HG03378 (cell line): ENCODE measurements around the gene PHYKPL.
"Not testable (repeated sequence)": the region's sequence is repeated elsewhere in the genome, so short reads cannot be mapped to it uniquely, and the experiment has no call there.

Experiments used
- ATAC-seq: cut with Tn5 transposase; IDR thresholded peaks from one replicate; pipeline ENCODE4 v1.9.1; 2021; ENCODE audit warnings: mild to moderate bottlenecking, moderate library complexity; ENCODE audit not compliant: unreplicated experiment

The PHYKPL gene

DNA sequence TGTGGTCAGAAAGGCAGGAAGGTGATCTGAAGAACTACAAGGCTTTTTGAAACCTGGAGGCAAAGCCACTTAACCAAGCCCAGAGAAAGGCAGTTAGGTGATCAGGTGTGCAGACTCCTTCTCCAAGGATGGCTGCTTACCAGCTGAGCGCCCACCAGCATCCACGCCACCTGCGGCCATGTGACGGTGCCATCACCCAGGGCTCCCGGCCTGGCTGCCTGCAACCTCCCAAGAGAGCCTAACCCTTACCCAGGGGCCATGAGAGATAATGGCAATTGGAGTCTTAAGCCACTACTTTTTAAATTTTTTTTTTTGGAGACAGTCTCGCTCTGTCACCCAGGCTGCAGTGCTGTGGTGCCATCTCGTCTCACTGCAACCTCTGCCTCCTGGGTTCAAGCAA lies 33.1 kb upstream of the PHYKPL start:
- ATAC-seq: no peak

DNA sequence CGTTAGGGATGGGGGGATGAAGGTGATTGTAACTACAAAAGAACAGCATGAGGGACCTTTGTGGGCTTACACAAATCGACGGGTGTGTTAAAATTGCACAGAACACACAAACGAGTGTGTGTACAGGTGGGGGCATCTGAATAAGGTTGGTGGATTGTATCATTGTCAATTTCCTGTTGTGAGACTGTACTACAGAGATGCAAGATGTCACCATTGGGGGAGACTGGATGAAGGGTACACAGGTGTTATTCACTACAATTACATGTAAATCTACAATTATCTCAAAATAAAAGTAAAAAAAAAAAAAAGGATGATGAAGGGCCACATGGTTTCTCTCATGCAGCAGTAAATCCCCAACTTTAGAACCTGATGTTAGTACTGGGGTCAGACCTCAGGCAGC lies 31.4 kb upstream of the PHYKPL start:
- no peak for ATAC-seq

DNA sequence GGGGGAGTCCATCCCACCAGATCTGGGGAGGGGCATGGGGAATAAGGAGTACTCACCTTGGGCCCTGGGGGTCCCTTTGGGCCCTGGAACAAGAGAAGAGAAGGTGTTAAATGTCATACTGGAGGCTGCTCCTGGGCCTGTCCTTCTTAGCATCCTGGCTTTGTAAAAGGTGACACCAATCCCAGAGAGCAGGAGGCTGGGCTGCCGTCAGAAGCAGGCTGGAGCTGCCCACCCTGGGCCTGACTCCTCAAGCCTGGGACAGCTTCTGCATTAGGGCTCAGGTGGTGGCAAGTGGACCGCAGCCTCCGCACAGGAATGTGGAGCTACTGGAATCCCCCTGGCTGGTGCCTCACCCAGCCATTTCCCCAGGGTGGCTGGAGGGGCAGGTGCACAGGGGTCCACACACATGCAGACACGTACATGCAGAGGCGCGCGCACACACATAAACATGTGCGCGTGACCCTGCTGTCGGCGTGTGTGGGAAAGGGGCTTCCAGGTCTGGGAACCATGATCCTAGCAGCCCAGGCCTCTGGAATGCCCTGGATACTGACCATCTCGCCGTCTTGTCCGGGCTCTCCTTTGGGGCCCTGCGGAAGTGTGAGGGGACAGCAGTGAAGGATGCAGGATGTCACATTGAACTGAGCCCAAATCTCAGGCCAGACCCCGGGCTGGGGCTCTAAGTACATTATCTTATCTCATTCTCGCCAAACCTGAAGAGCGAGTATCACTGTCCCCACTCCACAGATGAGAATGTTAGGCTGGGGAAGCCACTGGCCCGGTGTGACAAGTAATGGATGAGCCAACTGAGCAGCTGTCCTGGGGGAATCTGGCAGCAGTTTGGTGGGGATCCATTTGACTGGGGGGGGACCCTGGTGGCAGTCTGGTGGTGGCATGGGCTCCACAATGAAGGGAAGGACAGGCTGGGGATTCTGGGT lies 29.3 kb upstream of the PHYKPL start:
- ATAC-seq: no peak

DNA sequence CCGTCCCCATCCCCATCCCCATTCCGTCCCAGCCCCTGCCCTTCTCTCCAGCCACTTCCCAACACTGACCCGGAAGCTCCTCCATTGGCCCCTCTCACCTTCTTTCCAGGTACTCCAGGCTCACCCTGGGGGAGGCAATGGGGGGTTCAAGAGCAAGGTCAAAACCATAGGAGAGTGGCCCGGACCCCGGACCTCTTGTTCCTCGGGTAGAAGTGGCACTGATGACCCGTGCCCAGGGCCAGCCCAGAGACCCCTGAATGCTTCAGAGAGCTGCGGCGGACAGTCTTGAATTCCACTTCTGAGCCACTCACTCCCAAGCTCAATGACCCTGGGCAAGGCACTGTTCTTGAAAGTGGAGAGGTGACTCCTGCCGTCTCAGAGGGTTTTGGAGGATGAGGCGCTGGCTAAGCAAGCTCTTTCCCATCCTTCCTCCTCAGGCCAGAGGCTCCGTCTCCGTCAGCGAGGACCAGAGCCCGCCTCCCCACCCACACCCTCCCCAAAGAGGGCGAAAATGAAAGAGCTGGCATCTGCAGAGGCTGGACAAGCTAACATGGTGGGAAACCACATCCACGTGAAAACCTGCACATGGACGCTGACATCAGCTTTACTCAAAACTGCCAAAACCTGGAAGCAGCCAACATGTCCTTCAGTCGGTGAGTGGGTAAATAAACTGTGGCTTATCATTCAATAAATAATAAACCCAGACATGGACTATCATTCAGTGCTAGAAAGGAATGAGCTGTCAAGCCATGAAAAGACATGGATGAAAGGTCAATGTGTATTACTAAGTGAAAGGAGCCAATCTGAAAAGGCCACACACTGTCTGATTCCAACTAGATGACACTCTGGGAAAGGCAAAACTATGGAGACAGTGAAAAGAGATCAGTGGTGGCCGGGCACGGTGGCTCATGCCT lies 27.3 kb upstream of the PHYKPL start:
- ATAC-seq: no peak

DNA sequence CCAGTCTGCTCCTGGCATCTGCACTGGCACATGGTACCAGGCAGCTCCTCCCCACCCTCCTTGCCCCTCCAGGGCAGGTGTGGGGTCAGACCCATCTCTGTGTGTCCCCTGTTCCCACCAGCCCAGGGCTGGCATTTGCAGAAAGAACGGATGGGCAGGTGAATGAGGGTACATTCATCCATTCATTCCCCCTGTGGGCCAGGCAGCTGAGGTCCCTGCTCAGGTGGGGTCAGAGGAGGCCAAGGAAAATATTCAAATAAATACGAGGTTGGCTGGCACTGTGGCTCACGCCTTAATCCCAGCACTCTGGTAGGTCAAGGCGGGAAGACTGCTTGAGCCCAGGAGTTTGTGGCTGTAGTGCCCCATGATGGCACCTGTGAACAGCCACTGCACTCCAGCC lies 25.0 kb upstream of the PHYKPL start:
- ATAC-seq: no peak

DNA sequence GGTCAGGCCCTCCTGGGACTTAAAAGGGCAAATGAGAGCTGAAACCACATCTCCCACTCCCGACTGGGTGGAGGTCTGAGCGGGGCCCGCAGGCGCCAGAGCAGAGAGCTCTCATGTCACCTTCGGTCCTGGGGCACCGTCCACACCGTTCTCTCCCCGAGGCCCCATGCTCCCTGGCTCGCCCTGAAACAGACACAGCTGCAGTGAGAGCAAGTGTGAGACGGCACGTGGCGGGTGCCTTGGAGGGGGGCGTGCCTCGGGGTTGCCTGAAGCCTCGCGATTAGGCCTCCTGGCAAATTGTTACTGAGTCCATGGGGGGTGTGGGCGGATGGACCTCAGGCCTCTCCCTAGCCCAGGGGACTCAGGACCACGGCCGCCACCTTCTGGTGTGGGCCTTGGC lies 24.1 kb upstream of the PHYKPL start:
- ATAC-seq: no peak

DNA sequence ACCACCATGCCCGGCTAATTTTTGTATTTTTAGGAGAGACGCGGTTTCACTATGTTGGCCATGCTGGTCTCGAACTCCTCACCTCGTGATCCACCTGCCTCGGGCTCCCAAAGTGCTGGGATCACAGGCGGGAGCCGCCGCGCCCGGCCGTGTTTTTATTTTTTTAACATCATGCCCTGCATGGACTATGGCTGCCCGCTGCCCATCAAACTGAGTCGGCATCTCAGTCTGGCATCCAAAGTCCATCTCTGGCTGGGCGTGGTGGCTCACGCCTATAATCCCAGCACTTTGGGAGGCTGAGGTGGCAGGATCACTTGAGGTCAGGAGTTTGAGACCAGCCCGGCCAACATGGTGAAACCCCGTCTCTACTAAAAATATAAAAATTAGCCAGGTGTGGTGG lies 21.0 kb upstream of the PHYKPL start:
- not testable (repeated sequence) for ATAC-seq

DNA sequence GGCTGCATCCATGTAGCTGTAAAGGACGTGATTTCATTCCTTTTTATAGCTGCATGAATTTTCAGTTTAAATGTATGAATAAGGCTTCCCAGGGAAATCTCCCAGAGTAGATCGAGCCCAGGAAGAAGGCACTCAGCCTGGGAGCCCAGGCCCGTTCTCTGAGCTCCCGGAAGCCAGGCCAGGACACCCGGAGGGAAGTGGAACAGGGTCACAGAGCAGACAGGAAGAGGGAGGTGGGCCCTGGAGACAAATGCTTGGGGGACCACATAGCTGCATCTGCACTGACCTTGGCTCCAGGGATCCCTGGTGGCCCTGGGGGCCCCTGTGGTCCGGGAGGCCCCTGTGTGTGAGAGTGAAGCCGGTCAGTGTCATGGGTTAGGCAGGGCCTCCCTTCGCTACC lies 19.7 kb upstream of the PHYKPL start:
- ATAC-seq: no peak

DNA sequence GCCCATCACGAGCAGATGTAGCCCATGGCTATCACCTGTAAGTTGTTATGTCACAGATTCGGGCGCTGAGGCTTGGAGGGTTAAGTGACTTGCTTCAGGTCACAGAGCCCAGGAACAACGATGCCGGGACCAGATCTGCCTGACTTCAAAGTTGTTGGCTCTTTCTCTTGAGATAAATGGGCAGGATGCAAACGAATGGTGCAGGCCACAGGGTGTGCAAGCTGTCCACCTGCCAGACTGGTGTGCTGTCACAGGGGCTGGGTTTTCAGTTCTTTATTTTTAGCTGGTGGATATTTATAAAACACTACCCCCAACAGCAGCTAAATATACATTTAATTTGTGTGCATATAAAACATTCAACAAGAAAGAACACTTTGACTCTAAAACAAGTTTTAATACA lies 17.7 kb upstream of the PHYKPL start:
- no peak for ATAC-seq

DNA sequence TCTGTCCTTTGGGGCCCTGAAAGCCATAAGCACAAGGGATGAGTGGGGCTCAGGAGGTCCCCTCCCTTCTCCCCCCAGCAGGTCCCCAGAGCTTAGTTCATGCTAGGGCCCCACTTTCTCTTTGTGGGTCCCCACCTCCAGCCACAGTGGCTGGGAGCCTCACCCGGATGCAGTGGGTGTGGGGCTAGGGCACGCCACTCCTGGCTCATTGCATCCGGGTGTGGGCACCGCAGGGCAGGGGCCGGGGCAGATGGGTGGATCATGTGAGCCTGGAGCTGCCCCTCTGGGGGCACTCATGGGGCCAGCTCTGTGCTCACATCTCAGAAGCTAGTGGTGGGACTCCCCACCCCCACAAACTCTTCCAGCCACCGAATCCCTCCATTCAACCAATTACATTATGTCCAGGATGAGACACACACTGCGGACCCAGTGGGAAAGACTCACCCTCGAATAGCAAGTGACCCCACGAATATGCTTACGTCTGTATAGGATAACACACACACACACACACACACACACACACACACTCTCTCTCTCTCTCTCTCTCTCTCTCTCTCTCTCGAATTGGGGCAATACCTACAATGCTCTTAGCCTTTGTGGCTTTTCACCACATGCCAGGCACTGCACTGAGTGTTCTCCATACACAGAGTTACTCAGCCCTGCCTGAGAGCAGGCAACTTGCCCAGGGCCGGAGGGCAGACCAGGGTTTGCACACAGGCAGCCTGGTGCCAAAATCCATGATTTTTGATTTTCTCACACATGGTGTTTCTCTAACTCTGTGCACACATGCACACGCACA lies 16.8 kb upstream of the PHYKPL start:
- no peak for ATAC-seq

DNA sequence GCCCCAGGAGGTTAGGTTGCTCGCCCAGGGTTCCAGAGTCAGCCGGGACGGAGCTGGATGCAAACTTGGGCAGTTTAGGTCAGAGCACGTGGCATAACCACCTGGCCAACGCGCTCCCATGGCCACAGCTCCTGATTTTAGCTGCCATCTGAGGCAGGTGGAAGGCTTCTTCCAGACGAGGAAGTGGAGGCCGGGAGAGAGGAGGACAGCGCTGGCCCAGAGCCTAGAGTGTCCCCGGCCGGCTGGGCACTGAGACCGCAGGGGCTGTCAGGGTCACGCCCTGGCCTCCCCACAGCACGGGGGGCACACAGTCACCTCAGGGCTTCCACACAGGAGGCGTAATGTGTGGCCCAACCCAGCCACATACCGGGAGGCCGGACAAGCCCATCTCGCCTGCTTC lies 16.1 kb upstream of the PHYKPL start:
- ATAC-seq: no peak

DNA sequence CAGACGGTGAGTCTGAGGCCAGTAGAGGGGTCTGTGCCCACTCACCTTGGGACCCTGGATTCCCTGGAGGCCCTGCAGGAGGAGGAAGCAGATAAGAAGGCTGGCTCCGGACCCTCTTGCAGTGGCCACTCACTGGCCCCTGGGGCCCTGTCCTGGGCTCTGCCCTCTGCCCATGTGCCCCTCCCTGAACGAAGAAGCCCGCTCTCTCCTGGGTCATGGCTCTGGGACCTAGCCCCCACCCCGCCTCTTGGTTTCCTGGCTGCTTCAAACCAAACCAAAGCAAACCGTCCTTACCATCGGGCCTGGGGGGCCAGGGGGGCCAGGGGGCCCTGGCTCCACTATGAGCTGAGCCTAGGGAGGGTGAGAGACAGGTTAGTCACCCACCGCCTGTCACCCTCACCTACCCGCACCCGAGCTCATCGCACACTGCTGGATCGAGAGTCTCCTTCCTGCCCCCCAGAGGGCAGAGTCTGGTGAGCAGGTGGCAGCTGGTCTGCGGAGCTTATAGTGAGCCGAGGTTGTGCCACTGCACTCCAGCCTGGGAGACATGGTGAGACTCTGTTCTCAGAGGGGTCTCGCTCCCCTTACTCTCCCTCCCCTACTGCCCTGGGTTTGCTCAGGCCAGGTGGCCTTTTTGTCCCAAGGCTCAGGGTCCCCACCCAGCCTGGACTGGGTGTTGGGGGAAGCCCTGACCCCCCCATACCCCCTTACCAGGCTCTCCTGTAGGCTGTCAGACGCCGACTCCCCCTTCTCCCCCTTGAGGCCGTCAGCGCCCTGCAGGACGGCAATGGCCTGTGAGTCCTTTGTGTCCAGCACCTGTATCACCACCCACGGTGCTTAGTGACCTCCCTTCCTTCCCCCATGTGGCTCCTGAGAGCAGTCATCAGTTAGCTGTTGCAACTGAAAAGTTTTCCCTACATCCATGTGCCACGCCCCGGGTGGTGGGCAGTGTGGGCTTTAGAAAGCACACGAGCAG lies 15.2 kb upstream of the PHYKPL start:
- ATAC-seq: no peak

DNA sequence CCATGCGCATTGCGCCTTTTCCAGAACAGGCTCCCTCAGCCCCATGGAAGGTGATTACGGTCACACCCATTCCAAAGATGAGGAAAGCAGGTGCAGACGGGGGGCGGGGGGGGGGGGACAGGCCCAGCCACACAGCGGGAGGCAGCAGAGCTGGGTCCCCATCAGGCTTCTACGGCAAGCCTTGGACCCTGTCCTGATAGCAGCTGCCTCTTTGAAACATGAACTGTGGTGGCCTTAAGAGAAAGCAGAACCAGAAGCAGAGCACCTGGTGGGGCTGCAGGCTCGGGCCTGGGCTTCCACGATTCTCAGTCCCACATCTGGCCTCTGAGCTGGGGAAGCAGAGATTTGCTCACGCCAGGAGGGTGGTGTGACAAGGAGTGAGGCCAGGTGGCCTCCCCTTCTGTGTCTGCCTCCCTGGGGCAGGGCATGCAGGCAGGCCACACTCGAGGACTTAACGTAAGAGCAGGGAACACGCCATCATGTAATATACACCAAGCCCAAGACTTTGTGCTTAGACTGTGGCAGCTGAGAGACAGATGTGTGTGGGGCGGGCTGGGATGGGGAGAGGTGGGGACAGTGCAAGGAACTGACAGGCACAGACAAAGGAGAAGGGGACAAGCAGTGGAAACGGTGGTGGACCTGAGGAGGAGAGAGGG lies 14.2 kb upstream of the PHYKPL start:
- no peak for ATAC-seq

DNA sequence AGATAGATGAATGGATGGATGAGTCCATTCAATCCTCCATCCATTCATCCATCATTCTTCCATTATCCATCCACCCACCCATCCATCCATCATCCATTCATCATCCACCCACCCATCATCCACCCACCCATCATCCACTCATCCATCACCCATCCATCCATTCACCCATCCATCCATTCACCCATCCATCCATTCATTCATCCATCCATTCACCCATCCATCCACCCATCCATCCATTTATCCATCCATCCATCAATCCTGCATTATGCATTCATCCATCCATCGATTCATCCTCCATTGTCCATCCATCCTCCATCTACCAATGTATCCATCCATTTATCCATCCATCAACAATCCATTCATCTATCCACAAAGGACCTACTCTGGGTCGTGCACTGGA lies 12.8 kb upstream of the PHYKPL start:
- no peak for ATAC-seq

DNA sequence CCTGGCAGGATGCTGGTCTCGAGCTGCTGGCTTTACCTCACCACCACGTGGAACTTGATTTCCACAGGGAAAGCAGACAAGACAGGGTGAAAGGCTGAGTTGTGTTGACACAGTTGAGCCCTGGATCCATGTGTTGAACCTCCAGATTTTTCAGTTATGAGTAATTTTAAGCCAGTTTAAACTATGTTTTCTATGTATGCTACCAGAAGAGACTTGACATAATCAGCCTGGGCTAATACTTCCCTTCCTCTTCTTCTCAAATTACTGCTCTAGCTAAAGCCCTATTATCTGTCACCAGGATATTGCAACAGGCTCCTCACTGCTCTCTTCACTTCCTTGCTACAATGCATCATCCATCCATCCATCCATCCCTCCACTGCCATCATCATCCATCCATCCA lies 12.0 kb upstream of the PHYKPL start:
- ATAC-seq: no peak

DNA sequence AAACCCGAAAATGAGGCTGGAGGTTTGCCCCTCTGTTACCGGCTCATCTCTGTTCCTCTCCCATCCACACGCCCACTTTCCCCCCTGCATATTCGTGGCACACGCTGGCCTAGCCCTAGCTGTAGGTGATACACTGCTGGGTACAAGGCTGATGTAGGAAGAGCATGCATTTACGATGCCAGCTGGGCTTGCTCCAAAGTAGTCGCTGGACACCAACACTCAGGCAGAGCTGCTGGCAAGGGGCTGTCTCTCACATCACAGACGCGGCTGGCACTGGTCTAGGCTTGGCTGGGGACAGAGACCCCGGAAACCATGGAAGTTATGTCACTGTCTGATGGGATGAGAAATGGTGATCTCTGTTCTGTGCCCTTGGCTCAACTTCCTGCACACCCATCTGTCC lies 9.8 kb upstream of the PHYKPL start:
- no peak for ATAC-seq

DNA sequence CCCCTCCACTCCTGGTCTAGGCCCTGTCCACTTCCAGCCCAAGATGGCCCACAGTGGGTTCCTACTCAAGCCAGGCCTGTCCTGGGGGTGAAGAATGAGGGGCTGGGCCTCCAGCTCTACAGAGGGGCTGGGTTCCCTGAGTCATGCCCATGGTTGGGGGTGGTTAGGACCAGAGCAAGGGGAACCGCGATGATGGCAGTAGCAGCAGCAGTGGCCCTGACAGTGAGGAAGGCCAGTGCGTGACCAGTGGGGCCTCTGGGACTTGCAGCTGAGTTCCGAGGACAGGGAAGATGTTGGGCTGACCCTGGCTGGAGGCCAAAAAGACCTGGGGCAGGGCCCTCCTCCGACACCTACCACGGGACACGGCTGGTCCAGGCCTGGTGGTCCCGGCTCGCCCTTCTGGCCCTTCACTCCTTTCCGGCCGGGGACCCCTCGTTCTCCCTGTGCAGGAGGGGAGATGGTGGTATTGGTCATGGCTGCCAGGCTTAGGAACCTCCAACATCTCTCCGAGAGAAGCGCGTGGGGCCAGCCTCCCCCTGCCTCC lies 9.2 kb upstream of the PHYKPL start:
- no peak for ATAC-seq

DNA sequence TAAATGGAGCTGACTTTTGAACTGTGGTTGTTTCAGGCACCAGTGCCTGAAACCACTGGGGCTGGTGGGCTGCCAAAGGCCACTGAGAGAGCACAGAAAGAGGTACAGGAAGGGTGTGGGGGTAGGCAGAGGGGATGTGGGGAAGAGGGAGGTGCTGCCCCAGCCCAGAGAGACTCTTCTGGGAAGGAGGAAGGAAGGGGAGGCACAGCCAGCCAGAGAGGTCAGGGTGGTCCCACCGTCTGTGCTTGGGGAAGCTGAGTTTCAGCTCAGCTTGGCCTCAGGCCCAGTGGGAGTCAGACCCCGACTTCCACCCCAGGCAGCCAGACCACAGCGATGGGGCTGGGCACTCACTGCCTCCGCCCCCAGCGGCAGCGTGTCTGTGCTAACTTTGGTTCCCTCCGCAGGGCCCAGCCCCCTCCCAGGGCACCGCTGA lies 8.6 kb upstream of the PHYKPL start:
- ATAC-seq: no peak

DNA sequence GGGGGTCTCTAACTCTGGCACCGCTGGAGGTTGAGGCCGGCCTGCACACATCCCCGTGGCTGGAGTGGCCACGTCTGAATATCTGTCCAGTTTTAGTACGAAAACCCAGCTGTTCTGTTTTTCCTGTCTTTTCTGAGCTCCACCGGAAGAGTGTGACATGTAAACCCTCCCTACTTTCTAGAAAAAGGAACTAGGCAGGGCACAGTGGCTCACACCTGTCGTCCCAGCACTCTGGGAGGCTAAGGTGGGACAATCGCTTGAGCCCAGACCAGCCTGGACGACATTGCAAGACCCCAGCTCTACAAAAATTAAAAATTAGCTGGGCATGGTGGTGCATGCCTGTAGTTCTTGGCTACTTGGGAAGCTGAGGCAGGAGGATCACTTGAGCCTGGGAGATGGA lies 8.2 kb upstream of the PHYKPL start:
- ATAC-seq: no peak
